HepG2 (cell line): ENCODE measurements around the gene ERLEC1. TPM values are rescaled to one million over a fixed set of nuclear protein-coding genes. Genes with fewer than 3 reads are reported as not detected.

Experiments used
- BRF2 ChIP-seq: sonication (generic); formaldehyde crosslinking; IDR thresholded peaks from 2 replicates; pipeline ENCODE4 v1.8.1; 2022; ENCODE audit warnings: mild to moderate bottlenecking, missing genetic modification reagents
- CAMTA2 ChIP-seq: sonication (generic); formaldehyde crosslinking; IDR thresholded peaks from 2 replicates; pipeline ENCODE4 v1.4.0; 2020; ENCODE audit warnings: mild to moderate bottlenecking, missing genetic modification reagents, borderline replicate concordance
- FLYWCH1 ChIP-seq: sonication (generic); formaldehyde crosslinking; IDR thresholded peaks from 2 replicates; pipeline ENCODE4 v1.8.1; 2023; ENCODE audit warnings: mild to moderate bottlenecking, missing genetic modification reagents
- FOSL2 ChIP-seq: sonication (generic); formaldehyde crosslinking; IDR thresholded peaks from 2 replicates; pipeline ENCODE4 v1.4.0; 2020; ENCODE audit warnings: missing genetic modification reagents
- GTF2F1 ChIP-seq: fragments of 150-350 bp; IDR thresholded peaks from 2 replicates; pipeline ENCODE4 v1.6.1; 2014; ENCODE audit warnings: low read length
- HMG20B ChIP-seq: conservative IDR thresholded peaks from 2 replicates; pipeline ENCODE4 v1.6.1; 2016; ENCODE audit warnings: missing genetic modification reagents, missing compliant biosample characterization
- HNF4A ChIP-seq: sonication (generic); formaldehyde crosslinking; IDR thresholded peaks from 2 replicates; pipeline ENCODE4 v1.4.0; 2020; ENCODE audit warnings: missing genetic modification reagents
- HOMEZ ChIP-seq: IDR thresholded peaks from 2 replicates; pipeline ENCODE4 v1.6.1; 2016; ENCODE audit warnings: low read depth
- HOXA9 ChIP-seq: sonication (generic); formaldehyde crosslinking; IDR thresholded peaks from 2 replicates; pipeline ENCODE4 v1.8.1; 2022; ENCODE audit warnings: missing genetic modification reagents, mild to moderate bottlenecking, moderate library complexity, borderline replicate concordance
- KMT2B ChIP-seq: IDR thresholded peaks from 2 replicates; pipeline ENCODE4 v1.6.1; 2016; ENCODE audit warnings: missing genetic modification reagents, missing compliant biosample characterization
- RARG ChIP-seq: sonication (generic); formaldehyde crosslinking; IDR thresholded peaks from 2 replicates; pipeline ENCODE4 v1.4.0; 2020; ENCODE audit warnings: low read depth, mild to moderate bottlenecking, missing genetic modification reagents
- RXRA ChIP-seq: sonication (generic); formaldehyde crosslinking; IDR thresholded peaks from 2 replicates; pipeline ENCODE4 v1.5.1; 2020; ENCODE audit warnings: missing genetic modification reagents
- SALL2 ChIP-seq: sonication (generic); formaldehyde crosslinking; IDR thresholded peaks from 2 replicates; pipeline ENCODE4 v1.8.1; 2023; ENCODE audit warnings: mild to moderate bottlenecking, missing genetic modification reagents, inconsistent platforms
- SYNCRIP ChIP-seq: fragments of 200-400 bp; formaldehyde crosslinking; IDR thresholded peaks from 2 replicates; pipeline ENCODE4 v1.6.1; 2018; ENCODE audit warnings: mild to moderate bottlenecking, low read depth, low read length; ENCODE audit not compliant: insufficient read depth
- TAF15 ChIP-seq: fragments of 200-400 bp; formaldehyde crosslinking; IDR thresholded peaks from one replicate; pipeline ENCODE4 v1.6.1; 2018; ENCODE audit warnings: mild to moderate bottlenecking, low read depth, low read length; ENCODE audit not compliant: poor library complexity, severe bottlenecking
- ZFP36 ChIP-seq: fragments of 150-350 bp; IDR thresholded peaks from 2 replicates; pipeline ENCODE4 v1.6.1; 2018; ENCODE audit warnings: borderline replicate concordance, low read length, low read depth; ENCODE audit not compliant: partially characterized antibody
- ZFX ChIP-seq: sonication (generic); formaldehyde crosslinking; IDR thresholded peaks from 2 replicates; pipeline ENCODE4 v1.4.0; 2020; ENCODE audit warnings: mild to moderate bottlenecking, low read depth, missing genetic modification reagents, moderate library complexity
- ZMAT5 ChIP-seq: sonication (generic); formaldehyde crosslinking; IDR thresholded peaks from 2 replicates; pipeline ENCODE4 v1.5.0; 2020; ENCODE audit warnings: mild to moderate bottlenecking, low read depth, missing genetic modification reagents, borderline replicate concordance
- ZNF329 ChIP-seq: sonication (generic); formaldehyde crosslinking; IDR thresholded peaks from 2 replicates; pipeline ENCODE4 v1.9.0; 2021; ENCODE audit warnings: low read depth, mild to moderate bottlenecking, missing genetic modification reagents
- ZNF451 ChIP-seq: sonication (generic); formaldehyde crosslinking; IDR thresholded peaks from 2 replicates; pipeline ENCODE4 v1.5.0; 2020; ENCODE audit warnings: mild to moderate bottlenecking, missing genetic modification reagents
- ZNF557 ChIP-seq: sonication (generic); formaldehyde crosslinking; IDR thresholded peaks from 2 replicates; pipeline ENCODE4 v1.4.0; 2020; ENCODE audit warnings: missing genetic modification reagents
- ZNF891 ChIP-seq: sonication (generic); formaldehyde crosslinking; IDR thresholded peaks from 2 replicates; pipeline ENCODE4 v1.5.0; 2020; ENCODE audit warnings: mild to moderate bottlenecking, missing genetic modification reagents
- ZSCAN31 ChIP-seq: sonication (generic); formaldehyde crosslinking; IDR thresholded peaks from 2 replicates; pipeline ENCODE4 v1.5.0; 2020; ENCODE audit warnings: low read depth, mild to moderate bottlenecking, missing genetic modification reagents
- ZZZ3 ChIP-seq: sonication (generic); formaldehyde crosslinking; IDR thresholded peaks from 2 replicates; pipeline ENCODE4 v1.4.0; 2020; ENCODE audit warnings: missing genetic modification reagents, mild to moderate bottlenecking, borderline replicate concordance
- polyA plus RNA-seq, 8 experiments: library from polyadenylated mRNA; depleted of rRNA in 3 of 8; stranded (reverse) in 7 of 8; unstranded in 1 of 8; fragments of >200 nt; fragmentation: Illumina TruSeq in 4 of 8; extraction: Trizol in 4 of 8; gene quantifications; 2 replicates each; pipeline versions ENCODE4 v1.2.1 to v1.2.3, GENCODE V29; 2011 to 2016; ENCODE audit warnings: low read depth in 4 of 8, missing spikeins in 1 of 8, mixed read lengths in 1 of 8; ENCODE audit not compliant: insufficient read depth in 1 of 8
- total RNA-seq, 5 experiments: library from RNA; depleted of rRNA; stranded (reverse); fragments of >200 nt; fragmentation: Illumina TruSeq; extraction: Trizol; gene quantifications; 2 replicates each; pipeline ENCODE4 v1.2.3, GENCODE V29; 2016; ENCODE audit warnings: low read depth in 1 of 5

Gene ERLEC1
- total and polyA plus RNA-seq, 2 of the 13 experiments (the other 11 are each of a cell fraction or from before 2014, with no cell fraction given): 87.3 to 88.4 TPM

- TF ChIP-seq ZMAT5 (CRISPR knock-in tag): no peak
- TF ChIP-seq TAF15: no peak
- no peak for TF ChIP-seq HOXA9
- TF ChIP-seq ZNF891: 0 out of 2 replicates have a peak, but pooled peaks have one; percentile 70
- TF ChIP-seq HNF4A: no peak
- no peak for TF ChIP-seq FLYWCH1 (CRISPR knock-in tag)
- peak; percentile 59; the same call in 1 of the 2 replicates for TF ChIP-seq CAMTA2 (CRISPR knock-in tag)
- no peak for TF ChIP-seq ZZZ3 (CRISPR knock-in tag)
- TF ChIP-seq ZFX: peak; percentile 44; the same call in 1 of the 2 replicates
- no peak for TF ChIP-seq ZNF451 (CRISPR knock-in tag)
- no peak for TF ChIP-seq GTF2F1
- no peak for TF ChIP-seq SALL2 (CRISPR knock-in tag)
- no peak for TF ChIP-seq ZSCAN31 (CRISPR knock-in tag)
- 0 out of 2 replicates have a peak, but pooled peaks have one; percentile 42 for TF ChIP-seq ZNF557 (CRISPR knock-in tag)
- no peak; the same call in 1 of the 2 replicates for TF ChIP-seq FOSL2 (CRISPR knock-in tag)
- peak; percentile 85 for TF ChIP-seq RXRA (CRISPR knock-in tag)
- TF ChIP-seq BRF2: no peak
- no peak for TF ChIP-seq ZFP36
- TF ChIP-seq SYNCRIP: no peak
- TF ChIP-seq HMG20B: no peak; the same call in 1 of the 2 replicates
- TF ChIP-seq KMT2B: peak; percentile 92
- TF ChIP-seq ZNF329 (CRISPR knock-in tag): peak; percentile 82; the same call in 1 of the 2 replicates
- TF ChIP-seq RARG (CRISPR knock-in tag): no peak
- no peak for TF ChIP-seq HOMEZ (CRISPR knock-in tag)
These were observed 19.2 kb upstream of the ERLEC1 start, which contains the start of gene CHAC2 (continued) for GRCh38 chr2:53767405-53768241.
